KMS-11 (cell line): ENCODE measurements around the gene TSEN15.

Source experiments
- H2AFZ ChIP-seq: fragments of 200-600 bp; sonication (generic); 2 replicates; pipeline ENCODE4 v1.6.1; 2016; ENCODE audit warnings: antibody characterized with exemption, mixed run types, low read depth
- H3K27ac ChIP-seq: fragments of 200-600 bp; sonication (generic); 2 replicates; pipeline ENCODE4 v1.6.1; 2016; ENCODE audit warnings: mild to moderate bottlenecking, mixed run types
- H3K27me3 ChIP-seq: fragments of 200-600 bp; sonication (generic); 2 replicates; pipeline ENCODE4 v1.6.1; 2017; ENCODE audit warnings: mild to moderate bottlenecking, low read depth, mixed run types, moderate library complexity; ENCODE audit not compliant: insufficient read depth
- H3K36me3 ChIP-seq: fragments of 200-600 bp; sonication (generic); 2 replicates; pipeline ENCODE4 v1.6.1; 2017; ENCODE audit warnings: mild to moderate bottlenecking, mixed run types; ENCODE audit not compliant: insufficient read depth
- H3K4me1 ChIP-seq: fragments of 200-600 bp; sonication (generic); 2 replicates; pipeline ENCODE4 v1.6.1; 2016; ENCODE audit warnings: mild to moderate bottlenecking, low read depth, mixed run types; ENCODE audit not compliant: poor library complexity, severe bottlenecking
- H3K4me2 ChIP-seq: fragments of 200-600 bp; sonication (generic); 2 replicates; pipeline ENCODE4 v1.7.0; 2016; ENCODE audit warnings: mild to moderate bottlenecking, mixed run types
- H3K4me3 ChIP-seq: fragments of 200-600 bp; sonication (generic); IDR thresholded peaks from 2 replicates; pipeline ENCODE4 v1.6.1; 2017; ENCODE audit warnings: low read depth, low read length, mixed read lengths; ENCODE audit not compliant: insufficient read depth
- H3K79me2 ChIP-seq: fragments of 200-600 bp; sonication (generic); 2 replicates; pipeline ENCODE4 v1.6.1; 2016; ENCODE audit warnings: low read depth, mixed run types; ENCODE audit not compliant: insufficient read depth
- H3K9ac ChIP-seq: fragments of 200-600 bp; sonication (generic); 2 replicates; pipeline ENCODE4 v1.6.1; 2016; ENCODE audit warnings: mild to moderate bottlenecking, mixed run types
- H4K20me1 ChIP-seq: fragments of 200-600 bp; sonication (generic); 2 replicates; pipeline ENCODE4 v1.6.1; 2016; ENCODE audit warnings: mild to moderate bottlenecking, mixed run types; ENCODE audit not compliant: insufficient read depth
- CTCF ChIP-seq: fragments of 200-600 bp; sonication (generic); conservative IDR thresholded peaks from 2 replicates; pipeline ENCODE4 v1.6.1; 2017; ENCODE audit warnings: low read depth, mild to moderate bottlenecking, antibody characterized with exemption, low read length, moderate library complexity, mixed read lengths

TSEN15 gene

GRCh38 chr1:184080309-184080708 is 28.8 kb downstream of the TSEN15 start:
- Histone ChIP-seq H3K4me1 (peaks cover 21% of the 10 kb centered on the region), H2AFZ (no peak overlapping the region), H3K27ac (no peak overlapping the region), H3K9ac (no peak overlapping the region), H3K4me2 (no peak overlapping the region), H3K27me3 (no peaks in the 10 kb centered on the region), H4K20me1 (no peaks in the 10 kb centered on the region), H3K4me3 (no peak overlapping the region), H3K36me3 (no peaks in the 10 kb centered on the region), H3K79me2 (no peaks in the 10 kb centered on the region)
- no peak for TF ChIP-seq CTCF

- Histone ChIP-seq H3K4me2 (no peak overlapping the region), H3K4me1 (peaks cover 6% of the 10 kb centered on the region), H3K4me3 (no peak overlapping the region), H2AFZ (no peak overlapping the region), H3K9ac (no peak overlapping the region), H3K36me3 (no peaks in the 10 kb centered on the region), H3K79me2 (no peaks in the 10 kb centered on the region), H3K27ac (no peak overlapping the region), H4K20me1 (no peaks in the 10 kb centered on the region), H3K27me3 (no peaks in the 10 kb centered on the region)
- TF ChIP-seq CTCF, result no peak
Observed at GRCh38 chr1:184082541-184083415, 31.2 kb downstream of the TSEN15 start.

- no peaks in the 10 kb centered on the region for H3K4me1 ChIP-seq
Observed at GRCh38 chr1:184085667-184086066, 34.1 kb downstream of the TSEN15 start.

GRCh38 chr1:184088037-184088436 is 36.5 kb downstream of the TSEN15 start:
- Histone ChIP-seq H3K4me2 (no peak overlapping the region), H3K27ac (no peak overlapping the region), H3K4me3 (no peak overlapping the region), H2AFZ (no peak overlapping the region), H3K27me3 (no peaks in the 10 kb centered on the region), H3K4me1 (no peaks in the 10 kb centered on the region), H3K79me2 (no peaks in the 10 kb centered on the region), H4K20me1 (no peaks in the 10 kb centered on the region), H3K9ac (no peak overlapping the region), H3K36me3 (no peaks in the 10 kb centered on the region)
- no peak for TF ChIP-seq CTCF

More at GRCh38 chr1:184085667-184086066, 34.1 kb downstream of the TSEN15 start:
- Histone ChIP-seq H3K79me2 (no peaks in the 10 kb centered on the region), H2AFZ (no peak overlapping the region), H3K36me3 (no peaks in the 10 kb centered on the region), H3K27me3 (no peaks in the 10 kb centered on the region), H4K20me1 (no peaks in the 10 kb centered on the region), H3K4me3 (no peak overlapping the region), H3K4me2 (no peak overlapping the region), H3K27ac (no peak overlapping the region), H3K9ac (no peak overlapping the region)
- TF ChIP-seq CTCF, result no peak
